Aorta (tissue), 5 donors: Measurements from ENCODE around the gene FOXL1. TPM values are rescaled to one million over a fixed set of nuclear protein-coding genes. Genes with fewer than 3 reads are reported as not detected.

ENCODE experiments used
- ATAC-seq: fragments of 200-7000 bp; cut with Tn5 transposase; one replicate; pipeline ENCODE4 v1.9.1; 2022; ENCODE audit warnings: moderate library complexity; ENCODE audit not compliant: low FRiP score
- DNase-seq, 2 donors: peaks; one replicate each; pipeline ENCODE4 v3.0.0-alpha.2; 2020
- H3K27ac ChIP-seq, 2 donors: one replicate each; pipeline ENCODE4 v1.5.1; 2013; ENCODE audit warnings: low read length in 2 of 2, mild to moderate bottlenecking in 2 of 2, moderate library complexity in 2 of 2, control low read depth in 1 of 2, inconsistent platforms in 1 of 2, low read depth in 1 of 2
- H3K27me3 ChIP-seq, 2 donors: one replicate each; pipeline ENCODE4 v1.6.1; 2013; ENCODE audit warnings: control low read depth in 1 of 2, low read length in 1 of 2, mild to moderate bottlenecking in 1 of 2, moderate library complexity in 1 of 2; ENCODE audit not compliant: insufficient read depth in 2 of 2, control insufficient read depth in 1 of 2
- H3K36me3 ChIP-seq, 2 donors: one replicate each; pipeline ENCODE4 v1.6.1; 2013; ENCODE audit warnings: control low read depth in 1 of 2, low read length in 1 of 2, mild to moderate bottlenecking in 1 of 2; ENCODE audit not compliant: insufficient read depth in 2 of 2, control insufficient read depth in 1 of 2
- H3K4me1 ChIP-seq, 2 donors: one replicate each; pipeline ENCODE4 v1.6.1; 2013; ENCODE audit warnings: low read length in 2 of 2, control low read depth in 1 of 2, mild to moderate bottlenecking in 1 of 2, moderate library complexity in 1 of 2; ENCODE audit not compliant: insufficient read depth in 2 of 2, control insufficient read depth in 1 of 2
- H3K4me3 ChIP-seq, 2 donors: one replicate each; pipeline ENCODE4 v1.5.1; 2013; ENCODE audit warnings: low read length in 2 of 2, control low read depth in 1 of 2, mild to moderate bottlenecking in 1 of 2
- H3K9me3 ChIP-seq: one replicate; pipeline ENCODE4 v1.6.1; 2013; ENCODE audit warnings: mild to moderate bottlenecking, low read length; ENCODE audit not compliant: control insufficient read depth
- WGBS, 2 donors: extraction: QIAGEN DNeasy Blood & Tissue Kit; methylation state at CpG; one replicate each; pipeline ENCODE4 v1.1.7; 2013; 5-methylcytosine and 5-hydroxymethylcytosine counted together
- intact Hi-C, 2 donors: fragments of 100-400 bp; cut with DNase I; formaldehyde crosslinking; loops; one replicate each; pipeline versions ENCODE4 v1.14.2 to v1.15.0; 2022
- polyA plus RNA-seq, 2 donors: library from polyadenylated mRNA; stranded (reverse); fragments of 200-250 nt; gene quantifications; one replicate each; pipeline ENCODE4 v1.2.3, GENCODE V29; 2013
- total RNA-seq, 2 donors: library from RNA; stranded (reverse); fragmentation: NEBNext Ultra II Directional; extraction: Animal tissue kit (Norgen Biotek cat#: 25700); gene quantifications; one replicate each; pipeline ENCODE4 v1.2.1, GENCODE V29; 2021
- donor health status: healthy with polysubstance abuse.
- donor health status: Bipolar disorder and iron deficiency.
- donor health status: DM: no; HTN: no; CAD: no.
- donor health status: DM: no; HTN: no; CAD: no.
- donor health status: DM: yes; HTN: yes; CAD: no.

The FOXL1 gene
- total and polyA plus RNA-seq, 4 donors = 4.3 to 34.4 (median 17.9) TPM

- intact Hi-C loops = loop anchor here (5.0 to 10.0 kb wide), 10 partner anchors 33 to 548 kb away; no protein-coding TSS in a partner anchor
- Histone ChIP-seq H3K27ac (peak overlapping the region; percentile 97 to 98), H3K4me3 (peak overlapping the region in 1 of 2 donors; percentile 42), H3K9me3 (no peaks in the 10 kb centered on the region), H3K4me1 (peaks cover 0 to 7% of the 10 kb centered on the region in 2 donors), H3K36me3 (no peaks in the 10 kb centered on the region), H3K27me3 (no peaks in the 10 kb centered on the region)
- WGBS, 2 donors = 11 to 17% methylated on average over 47 to 69 of the region's 69 CpGs
- ATAC-seq (no peak), DNase-seq (no peak)
These were observed 1.1 kb downstream of the FOXL1 start for GRCh38 chr16:86579268-86580062.

- Histone ChIP-seq H3K9me3 (no peaks in the 10 kb centered on the region), H3K4me1 (peaks cover 0 to 7% of the 10 kb centered on the region in 2 donors), H3K27me3 (no peaks in the 10 kb centered on the region), H3K27ac (peak overlapping the region; percentile 97 to 98), H3K36me3 (no peaks in the 10 kb centered on the region), H3K4me3 (peak overlapping the region; percentile 6 to 42)
- no peak for ATAC-seq
- intact Hi-C loops = loop anchor here in 1 of 2 donors (5.0 kb wide), 2 partner anchors 37 to 82 kb away; no protein-coding TSS in a partner anchor
- DNase-seq = no peak
- 41 to 49% methylated on average over 19 of the region's 19 CpGs for WGBS, 2 donors
These were observed 1.9 kb downstream of the FOXL1 start for GRCh38 chr16:86580063-86580790.

GRCh38 chr16:86580791-86581170, 2.4 kb downstream of the FOXL1 start:
- DNase-seq = no peak
- no peaks in the 10 kb centered on the region for H3K27me3 ChIP-seq
- intact Hi-C loops = loop anchor here in 1 of 2 donors (5.0 kb wide), 2 partner anchors 37 to 82 kb away; no protein-coding TSS in a partner anchor
- H3K27ac ChIP-seq = peak overlapping the region; percentile 83
- no peak for ATAC-seq
- no peaks in the 10 kb centered on the region for H3K36me3 ChIP-seq
- no peaks in the 10 kb centered on the region for H3K9me3 ChIP-seq
- peaks cover 0 to 7% of the 10 kb centered on the region in 2 donors for H3K4me1 ChIP-seq
- 34 to 45% methylated on average over 9 of the region's 9 CpGs for WGBS, 2 donors
- H3K4me3 ChIP-seq = peak overlapping the region; percentile 6 to 42

GRCh38 chr16:86581458-86581857, 3.1 kb downstream of the FOXL1 start:
- Histone ChIP-seq H3K27me3 (no peaks in the 10 kb centered on the region), H3K9me3 (no peaks in the 10 kb centered on the region), H3K36me3 (no peaks in the 10 kb centered on the region), H3K4me1 (peaks cover 3 to 7% of the 10 kb centered on the region in 2 donors), H3K27ac (peak overlapping the region; percentile 70 to 83), H3K4me3 (peak overlapping the region in 1 of 2 donors; percentile 28)
- WGBS, 2 donors = 5 to 9% methylated on average over 4 of the region's 4 CpGs
- intact Hi-C loops = loop anchor here in 1 of 2 donors (5.0 kb wide), 2 partner anchors 36 to 81 kb away; no protein-coding TSS in a partner anchor
- DNase-seq (no peak), ATAC-seq (no peak)

GRCh38 chr16:86584071-86584685, 5.8 kb downstream of the FOXL1 start:
- Histone ChIP-seq H3K27ac (peak overlapping the region; percentile 76 to 92), H3K4me1 (peaks cover 8 to 10% of the 10 kb centered on the region in 2 donors), H3K4me3 (no peak overlapping the region), H3K9me3 (no peaks in the 10 kb centered on the region), H3K27me3 (no peaks in the 10 kb centered on the region), H3K36me3 (no peaks in the 10 kb centered on the region)
- no peak for ATAC-seq
- intact Hi-C loops = loop anchor here in 1 of 2 donors (5.0 kb wide), 2 partner anchors 33 to 78 kb away; no protein-coding TSS in a partner anchor
- no peak for DNase-seq
- 78 to 79% methylated on average over 6 of the region's 6 CpGs for WGBS, 2 donors

GRCh38 chr16:86584726-86585721, 6.7 kb downstream of the FOXL1 start:
- Histone ChIP-seq H3K9me3 (no peaks in the 10 kb centered on the region), H3K4me3 (no peak overlapping the region), H3K27ac (peak overlapping the region; percentile 92 to 99), H3K27me3 (no peaks in the 10 kb centered on the region), H3K4me1 (peaks cover 10 to 11% of the 10 kb centered on the region in 2 donors), H3K36me3 (no peaks in the 10 kb centered on the region)
- WGBS, 2 donors = 25 to 28% methylated on average over 12 of the region's 12 CpGs
- ATAC-seq (peak; percentile 60), DNase-seq (no peak)
- intact Hi-C loops = loop anchor here in 1 of 2 donors (5.0 kb wide), 2 partner anchors 32 to 77 kb away; no protein-coding TSS in a partner anchor

GRCh38 chr16:86585821-86586611, 7.7 kb downstream of the FOXL1 start:
- Histone ChIP-seq H3K9me3 (no peaks in the 10 kb centered on the region), H3K4me3 (no peak overlapping the region), H3K36me3 (no peaks in the 10 kb centered on the region), H3K4me1 (peaks cover 11 to 15% of the 10 kb centered on the region in 2 donors), H3K27ac (peak overlapping the region; percentile 92 to 99), H3K27me3 (no peaks in the 10 kb centered on the region)
- DNase-seq = peak in 1 of 2 donors; percentile 65
- intact Hi-C loops = no loop called here
- 4 to 5% methylated on average over 10 of the region's 10 CpGs for WGBS, 2 donors
- ATAC-seq = peak; percentile 72
